T-helper 2 cell treated with Interferon-gamma antibody and Interleukin-4, amounts not matched to agents 100 ng/mL and 5 ng/mL, for 36 hours (primary cell): ENCODE results near the gene HRH2. TPM values are rescaled to one million over a fixed set of nuclear protein-coding genes. Genes with fewer than 3 reads are reported as not detected.
"Not testable (repeated sequence)": the region's sequence is repeated elsewhere in the genome, so short reads cannot be mapped to it uniquely, and the experiment has no call there.

Source experiments
- intact Hi-C: fragments of 100-400 bp; cut with micrococcal nuclease; formaldehyde crosslinking; loops from one replicate; pipeline ENCODE4 v1.15.1; 2023
- total RNA-seq: library from RNA; stranded (reverse); gene quantifications from 2 replicates; pipeline ENCODE4 v1.2.3, GENCODE V29; 2022

The HRH2 gene
- total RNA-seq, 1 donor from 2014 or later, result 16.4 TPM

GRCh38 chr5:175734501-175734900 is 76.6 kb downstream of the HRH2 start:
- intact Hi-C loops, result no loop called here

GRCh38 chr5:175735701-175736100 is 77.8 kb downstream of the HRH2 start:
- intact Hi-C loops, result no loop called here

GRCh38 chr5:175736652-175737051 is 78.8 kb downstream of the HRH2 start:
- intact Hi-C loops, result no loop called here

- intact Hi-C loops, result no loop called here
Observed at GRCh38 chr5:175737481-175737880, 79.6 kb downstream of the HRH2 start.

- intact Hi-C loops, result no loop called here
Observed at GRCh38 chr5:175738126-175738525, 80.3 kb downstream of the HRH2 start.

- intact Hi-C loops, result no loop called here
Observed at GRCh38 chr5:175738602-175739133, 80.8 kb downstream of the HRH2 start.

- intact Hi-C loops, result no loop called here
Observed at GRCh38 chr5:175740014-175740413, 82.1 kb downstream of the HRH2 start.

- intact Hi-C loops, result no loop called here
Observed at GRCh38 chr5:175741556-175741955, 83.7 kb downstream of the HRH2 start.

GRCh38 chr5:175742290-175742994 is 84.6 kb downstream of the HRH2 start:
- intact Hi-C loops, result no loop called here

- intact Hi-C loops, result no loop called here
Observed at GRCh38 chr5:175743676-175744210, 85.9 kb downstream of the HRH2 start.

- intact Hi-C loops, result no loop called here
Observed at GRCh38 chr5:175745210-175745609, 87.3 kb downstream of the HRH2 start.

- intact Hi-C loops, result no loop called here
Observed at GRCh38 chr5:175746851-175747250, 89.0 kb downstream of the HRH2 start.

- intact Hi-C loops, result no loop called here
Observed at GRCh38 chr5:175747539-175748060, 89.7 kb downstream of the HRH2 start.

- intact Hi-C loops, result no loop called here
Observed at GRCh38 chr5:175748650-175749049, 90.8 kb downstream of the HRH2 start.

GRCh38 chr5:175749591-175749990 is 91.7 kb downstream of the HRH2 start:
- intact Hi-C loops, result no loop called here

- intact Hi-C loops, result no loop called here
Observed at GRCh38 chr5:175750511-175750931, 92.7 kb downstream of the HRH2 start.

GRCh38 chr5:175751369-175751768 is 93.5 kb downstream of the HRH2 start:
- intact Hi-C loops, result no loop called here

- intact Hi-C loops, result no loop called here
Observed at GRCh38 chr5:175752826-175753535, 95.1 kb downstream of the HRH2 start.

- intact Hi-C loops, result no loop called here
Observed at GRCh38 chr5:175753536-175754402, 95.9 kb downstream of the HRH2 start.

GRCh38 chr5:175759991-175760390 is 102.1 kb downstream of the HRH2 start:
- intact Hi-C loops, result not testable (repeated sequence)
